ENCODE measurements around the gene SLC6A6. TPM values are rescaled to one million over a fixed set of nuclear protein-coding genes. Genes with fewer than 3 reads are reported as not detected.

Gene SLC6A6
- total RNA-seq, 2 experiments from 2014 or later, result 27.8 to 31.2 TPM

DNA sequence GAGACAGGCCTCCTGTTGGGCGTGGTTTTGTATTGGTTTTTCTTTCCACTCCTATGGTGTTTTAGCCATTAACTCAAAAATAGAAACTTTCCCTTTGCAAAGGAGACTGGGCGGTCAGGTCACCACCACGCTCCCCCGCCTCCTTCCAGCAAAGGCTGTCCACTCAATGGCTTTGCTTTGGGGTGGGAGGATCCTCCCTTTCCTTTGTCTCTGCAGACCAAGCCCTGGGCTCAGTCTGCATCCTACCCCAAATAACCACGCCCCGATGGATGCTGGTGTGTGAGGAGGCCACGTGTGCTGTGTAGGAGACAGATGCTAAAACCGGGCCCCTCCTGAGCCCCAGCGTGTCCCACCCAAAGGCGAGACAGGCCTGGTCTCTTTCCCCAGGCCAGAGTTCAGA, 69.3 kb downstream of the SLC6A6 start:
- no peaks in the 10 kb centered on the region for H3K4me1 Mint-ChIP-seq (ENCODE audit: low read depth)
- peaks cover 91% of the 10 kb centered on the region for H3K36me3 ChIP-seq (ENCODE audit: insufficient read depth, low read length)
- ATAC-seq (ENCODE audit: poor library complexity) (no peak), DNase-seq (no peak)
- no peaks in the 10 kb centered on the region for H3K27me3 ChIP-seq (ENCODE audit: control insufficient read depth in 1 of 2, insufficient read depth in 2 of 2, low read length in 2 of 2)
- H3K27ac ChIP-seq (ENCODE audit: low read depth in 1 of 2, low read length in 2 of 2), result no peak overlapping the region
- peaks cover 62% of the 10 kb centered on the region for H3K36me3 Mint-ChIP-seq (ENCODE audit: low read depth)
- ChIA-PET POLR2A (no interaction called here), CTCF (no interaction called here)
- no peak overlapping the region for H3K4me3 Mint-ChIP-seq
- TF ChIP-seq, protein P1, sequence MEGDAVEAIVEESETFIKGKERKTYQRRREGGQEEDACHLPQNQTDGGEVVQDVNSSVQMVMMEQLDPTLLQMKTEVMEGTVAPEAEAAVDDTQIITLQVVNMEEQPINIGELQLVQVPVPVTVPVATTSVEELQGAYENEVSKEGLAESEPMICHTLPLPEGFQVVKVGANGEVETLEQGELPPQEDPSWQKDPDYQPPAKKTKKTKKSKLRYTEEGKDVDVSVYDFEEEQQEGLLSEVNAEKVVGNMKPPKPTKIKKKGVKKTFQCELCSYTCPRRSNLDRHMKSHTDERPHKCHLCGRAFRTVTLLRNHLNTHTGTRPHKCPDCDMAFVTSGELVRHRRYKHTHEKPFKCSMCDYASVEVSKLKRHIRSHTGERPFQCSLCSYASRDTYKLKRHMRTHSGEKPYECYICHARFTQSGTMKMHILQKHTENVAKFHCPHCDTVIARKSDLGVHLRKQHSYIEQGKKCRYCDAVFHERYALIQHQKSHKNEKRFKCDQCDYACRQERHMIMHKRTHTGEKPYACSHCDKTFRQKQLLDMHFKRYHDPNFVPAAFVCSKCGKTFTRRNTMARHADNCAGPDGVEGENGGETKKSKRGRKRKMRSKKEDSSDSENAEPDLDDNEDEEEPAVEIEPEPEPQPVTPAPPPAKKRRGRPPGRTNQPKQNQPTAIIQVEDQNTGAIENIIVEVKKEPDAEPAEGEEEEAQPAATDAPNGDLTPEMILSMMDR (IDR thresholded peaks at IDR 0.05), result no peak
- H3K27ac Mint-ChIP-seq, result no peak overlapping the region
- no peaks in the 10 kb centered on the region for H3K9me3 Mint-ChIP-seq
- intact Hi-C loops (cut with DNase I, micrococcal nuclease), result no loop called here
- no peaks in the 10 kb centered on the region for H3K4me1 ChIP-seq (ENCODE audit: insufficient read depth, low read length)
- H3K27me3 Mint-ChIP-seq, result no peaks in the 10 kb centered on the region
- no peaks in the 10 kb centered on the region for H3K9me3 ChIP-seq (ENCODE audit: control insufficient read depth in 1 of 2, insufficient read depth in 1 of 2, low read length in 2 of 2)
- no peak overlapping the region for H3K4me3 ChIP-seq (ENCODE audit: low read length)

GRCh38 chr3:14472471-14473351, 70.3 kb downstream of the SLC6A6 start:
- ChIA-PET POLR2A (no interaction called here), CTCF (no interaction called here)
- no peaks in the 10 kb centered on the region for H3K9me3 ChIP-seq (ENCODE audit: control insufficient read depth in 1 of 2, insufficient read depth in 1 of 2, low read length in 2 of 2)
- TF ChIP-seq, protein P1 (IDR thresholded peaks at IDR 0.05), result no peak
- Mint-ChIP-seq H3K27ac (no peak overlapping the region), H3K9me3 (no peaks in the 10 kb centered on the region), H3K4me1 (ENCODE audit: low read depth) (no peaks in the 10 kb centered on the region), H3K27me3 (no peaks in the 10 kb centered on the region), H3K4me3 (no peak overlapping the region), H3K36me3 (ENCODE audit: low read depth) (peaks cover 60% of the 10 kb centered on the region)
- peaks cover 92% of the 10 kb centered on the region for H3K36me3 ChIP-seq (ENCODE audit: insufficient read depth, low read length)
- H3K27ac ChIP-seq (ENCODE audit: low read depth in 1 of 2, low read length in 2 of 2), result no peak overlapping the region
- intact Hi-C loops (cut with DNase I, micrococcal nuclease), result no loop called here
- no peak for ATAC-seq (ENCODE audit: poor library complexity)
- no peak overlapping the region for H3K4me3 ChIP-seq (ENCODE audit: low read length)
- no peaks in the 10 kb centered on the region for H3K4me1 ChIP-seq (ENCODE audit: insufficient read depth, low read length)
- no peak for DNase-seq
- no peaks in the 10 kb centered on the region for H3K27me3 ChIP-seq (ENCODE audit: control insufficient read depth in 1 of 2, insufficient read depth in 2 of 2, low read length in 2 of 2)

- DNase-seq (no peak), ATAC-seq (ENCODE audit: poor library complexity) (no peak)
- Mint-ChIP-seq H3K27ac (no peak overlapping the region), H3K27me3 (no peaks in the 10 kb centered on the region), H3K4me1 (ENCODE audit: low read depth) (no peaks in the 10 kb centered on the region), H3K4me3 (no peak overlapping the region), H3K36me3 (ENCODE audit: low read depth) (peaks cover 60% of the 10 kb centered on the region), H3K9me3 (no peaks in the 10 kb centered on the region)
- Histone ChIP-seq H3K4me1 (ENCODE audit: insufficient read depth, low read length) (no peaks in the 10 kb centered on the region), H3K9me3 (ENCODE audit: control insufficient read depth in 1 of 2, insufficient read depth in 1 of 2, low read length in 2 of 2) (no peaks in the 10 kb centered on the region), H3K4me3 (ENCODE audit: low read length) (no peak overlapping the region), H3K27ac (ENCODE audit: low read depth in 1 of 2, low read length in 2 of 2) (no peak overlapping the region), H3K36me3 (ENCODE audit: insufficient read depth, low read length) (peaks cover 93% of the 10 kb centered on the region), H3K27me3 (ENCODE audit: control insufficient read depth in 1 of 2, insufficient read depth in 2 of 2, low read length in 2 of 2) (no peaks in the 10 kb centered on the region)
- intact Hi-C loops (cut with DNase I, micrococcal nuclease), result no loop called here
- ChIA-PET CTCF (no interaction called here), POLR2A (no interaction called here)
- TF ChIP-seq, protein P1 (IDR thresholded peaks at IDR 0.05), result no peak
Observed at GRCh38 chr3:14473411-14473891, 71.0 kb downstream of the SLC6A6 start.

Data from CD4-positive, alpha-beta T cell (primary cell).